K562 (cell line): ENCODE measurements around the gene ITGA6. TPM values are rescaled to one million over a fixed set of nuclear protein-coding genes. Genes with fewer than 3 reads are reported as not detected.

Experiments
- FOS ChIP-seq: IDR thresholded peaks from 3 replicates; pipeline ENCODE4 v1.6.1; 2011; ENCODE audit not compliant: insufficient read length; ENCODE audit errors: extremely low read depth
- JUNB ChIP-seq: fragments of 450-650 bp; formaldehyde crosslinking; conservative IDR thresholded peaks from 2 replicates; pipeline ENCODE4 v1.4.0; 2020; ENCODE audit warnings: mild to moderate bottlenecking
- KLF16 ChIP-seq: IDR thresholded peaks from 2 replicates; pipeline ENCODE4 v1.6.1; 2016; ENCODE audit warnings: antibody characterized with exemption
- LCOR ChIP-seq: sonication (generic); formaldehyde crosslinking; IDR thresholded peaks from 2 replicates; pipeline ENCODE4 v1.8.0; 2022; ENCODE audit warnings: mild to moderate bottlenecking, missing genetic modification reagents
- MEF2D ChIP-seq: conservative IDR thresholded peaks from 2 replicates; pipeline ENCODE4 v1.6.1; 2016; ENCODE audit warnings: low read depth, missing genetic modification characterization, missing compliant biosample characterization
- NEUROD1 ChIP-seq: fragments of 150-350 bp; IDR thresholded peaks from 2 replicates; pipeline ENCODE4 v1.6.1; 2014; ENCODE audit warnings: borderline replicate concordance, low read length, low read depth; ENCODE audit not compliant: partially characterized antibody
- SMARCE1 ChIP-seq: fragments of 450-650 bp; IDR thresholded peaks from 2 replicates; pipeline ENCODE4 v1.7.1; 2016; ENCODE audit warnings: mild to moderate bottlenecking
- TAF9B ChIP-seq: fragments of 450-650 bp; IDR thresholded peaks from 2 replicates; pipeline ENCODE4 v1.6.1; 2018; ENCODE audit warnings: mild to moderate bottlenecking; ENCODE audit not compliant: partially characterized antibody
- TARDBP ChIP-seq: fragments of 450-650 bp; IDR thresholded peaks from 2 replicates; pipeline ENCODE4 v1.6.1; 2016
- TBL1XR1 ChIP-seq, 2 experiments: IDR thresholded peaks; 2 replicates each; pipeline ENCODE4 v1.6.1; 2012; ENCODE audit warnings: improper control_type of control experiment in 2 of 2, low read length in 2 of 2, mild to moderate bottlenecking in 1 of 2
- ZNF143 ChIP-seq: sonication (generic); formaldehyde crosslinking; IDR thresholded peaks from 2 replicates; pipeline ENCODE4 v1.9.0; 2022; ENCODE audit warnings: mild to moderate bottlenecking, missing genetic modification reagents
- ZNF431 ChIP-seq: sonication (generic); formaldehyde crosslinking; IDR thresholded peaks from 2 replicates; pipeline ENCODE4 v1.8.0; 2022; ENCODE audit warnings: mild to moderate bottlenecking, missing genetic modification reagents
- ZNF436 ChIP-seq: fragments of 250-450, 450-650 bp; sonication (Bioruptor Pico); formaldehyde crosslinking; IDR thresholded peaks from 2 replicates; pipeline ENCODE4 v1.7.0; 2020; ENCODE audit warnings: mild to moderate bottlenecking
- ZNF561 ChIP-seq: fragments of 450-650 bp; formaldehyde crosslinking; conservative IDR thresholded peaks from 2 replicates; pipeline ENCODE4 v1.4.0; 2020; ENCODE audit warnings: mild to moderate bottlenecking, moderate library complexity
- ZNF584 ChIP-seq: fragments of 200-800 bp; sonication (Bioruptor generic); IDR thresholded peaks from 2 replicates; pipeline ENCODE4 v1.6.1; 2016; ENCODE audit warnings: low read depth, mild to moderate bottlenecking, missing genetic modification characterization, missing compliant biosample characterization
- ZNF766 ChIP-seq: fragments of 200-800 bp; sonication (Bioruptor generic); conservative IDR thresholded peaks from 2 replicates; pipeline ENCODE4 v1.6.1; 2016; ENCODE audit warnings: missing genetic modification characterization, missing compliant biosample characterization
- ZNF780A ChIP-seq: fragments of 250-450 bp; sonication (Bioruptor Pico); IDR thresholded peaks from 2 replicates; pipeline ENCODE4 v1.5.0; 2021; ENCODE audit warnings: mild to moderate bottlenecking
- polyA plus RNA-seq, 8 experiments: library from polyadenylated mRNA; depleted of rRNA in 4 of 8; stranded (reverse) in 5 of 8; unstranded in 3 of 8; fragments of >200 nt; fragmentation: Nextera tagmentation in 2 of 8; fragmentation: Illumina TruSeq in 1 of 8; extraction: Ambion mirVana in 2 of 8; extraction: Trizol in 1 of 8; gene quantifications; 2 replicates each; pipeline versions ENCODE4 v1.2.1 to v1.2.3, GENCODE V29; 2011 to 2014; ENCODE audit warnings: inconsistent platforms in 1 of 8, missing spikeins in 1 of 8
- total RNA-seq, 7 experiments: library from RNA; depleted of rRNA in 6 of 7; stranded (reverse); fragments of >200 nt in 6 of 7; fragmentation: Illumina TruSeq in 2 of 7; extraction: Trizol in 2 of 7; gene quantifications; 2 replicates each; pipeline versions ENCODE4 v1.2.1 to v1.2.3, GENCODE V29; 2011 to 2021; ENCODE audit warnings: low replicate concordance in 1 of 7
- TF ChIP-seq, protein P1 (sequence below): fragments of 200-800 bp; sonication (Bioruptor generic); IDR thresholded peaks from 2 replicates; pipeline ENCODE4 v1.6.1; 2016; ENCODE audit warnings: missing genetic modification characterization, missing compliant biosample characterization
- TF ChIP-seq, protein P2 (sequence below): fragments of 450-650 bp; formaldehyde crosslinking; IDR thresholded peaks from 2 replicates; pipeline ENCODE4 v1.4.0; 2020; ENCODE audit warnings: mild to moderate bottlenecking
- TF ChIP-seq, protein P3 (sequence below), 2 experiments: IDR thresholded peaks; 2 replicates each; pipeline ENCODE4 v1.6.1; 2012; ENCODE audit warnings: improper control_type of control experiment in 2 of 2, low read depth in 2 of 2, low read length in 2 of 2, borderline replicate concordance in 1 of 2

The ITGA6 gene
- total and polyA plus RNA-seq, 9 of the 15 experiments (the other 6 are each of a cell fraction or from before 2014, with no cell fraction given): 0.01 to 0.29 (median 0.05) TPM; not detected in 5

DNA sequence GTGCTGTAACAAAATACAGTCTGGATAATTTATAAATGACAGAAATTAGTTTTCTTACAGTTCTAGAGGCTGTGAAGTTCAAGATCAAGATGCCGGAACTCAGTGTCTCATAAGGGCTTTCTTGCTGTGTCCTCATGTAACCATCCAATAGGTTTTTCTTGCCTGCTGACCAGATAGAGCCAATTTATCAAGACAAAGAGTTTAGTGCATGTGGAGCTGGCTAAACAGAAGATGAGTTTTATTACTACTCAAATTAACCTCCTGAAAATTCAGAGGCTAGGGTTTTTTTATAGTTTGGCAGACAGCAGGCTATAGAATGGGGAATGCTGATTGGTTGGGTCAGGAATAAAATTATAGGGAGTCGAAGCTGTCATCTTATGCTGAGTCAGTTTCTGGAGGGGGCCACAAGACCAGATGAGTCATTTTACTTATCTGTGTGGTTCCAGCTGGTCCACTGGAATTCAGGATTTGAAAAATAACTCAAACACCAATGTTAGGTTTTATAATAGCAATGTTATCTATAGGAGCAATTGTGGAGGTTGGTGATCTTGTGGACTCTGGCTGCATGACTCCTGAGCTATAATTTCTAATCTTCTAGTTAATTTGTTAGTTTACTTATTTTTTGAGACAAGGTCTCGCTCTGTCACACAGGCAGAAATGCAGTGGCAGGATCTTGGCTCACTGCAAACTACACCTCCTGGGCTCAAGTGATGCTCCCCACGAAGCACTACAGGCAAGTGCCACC lies 125.3 kb downstream of the ITGA6 start (continued):
- TF ChIP-seq, protein P1, sequence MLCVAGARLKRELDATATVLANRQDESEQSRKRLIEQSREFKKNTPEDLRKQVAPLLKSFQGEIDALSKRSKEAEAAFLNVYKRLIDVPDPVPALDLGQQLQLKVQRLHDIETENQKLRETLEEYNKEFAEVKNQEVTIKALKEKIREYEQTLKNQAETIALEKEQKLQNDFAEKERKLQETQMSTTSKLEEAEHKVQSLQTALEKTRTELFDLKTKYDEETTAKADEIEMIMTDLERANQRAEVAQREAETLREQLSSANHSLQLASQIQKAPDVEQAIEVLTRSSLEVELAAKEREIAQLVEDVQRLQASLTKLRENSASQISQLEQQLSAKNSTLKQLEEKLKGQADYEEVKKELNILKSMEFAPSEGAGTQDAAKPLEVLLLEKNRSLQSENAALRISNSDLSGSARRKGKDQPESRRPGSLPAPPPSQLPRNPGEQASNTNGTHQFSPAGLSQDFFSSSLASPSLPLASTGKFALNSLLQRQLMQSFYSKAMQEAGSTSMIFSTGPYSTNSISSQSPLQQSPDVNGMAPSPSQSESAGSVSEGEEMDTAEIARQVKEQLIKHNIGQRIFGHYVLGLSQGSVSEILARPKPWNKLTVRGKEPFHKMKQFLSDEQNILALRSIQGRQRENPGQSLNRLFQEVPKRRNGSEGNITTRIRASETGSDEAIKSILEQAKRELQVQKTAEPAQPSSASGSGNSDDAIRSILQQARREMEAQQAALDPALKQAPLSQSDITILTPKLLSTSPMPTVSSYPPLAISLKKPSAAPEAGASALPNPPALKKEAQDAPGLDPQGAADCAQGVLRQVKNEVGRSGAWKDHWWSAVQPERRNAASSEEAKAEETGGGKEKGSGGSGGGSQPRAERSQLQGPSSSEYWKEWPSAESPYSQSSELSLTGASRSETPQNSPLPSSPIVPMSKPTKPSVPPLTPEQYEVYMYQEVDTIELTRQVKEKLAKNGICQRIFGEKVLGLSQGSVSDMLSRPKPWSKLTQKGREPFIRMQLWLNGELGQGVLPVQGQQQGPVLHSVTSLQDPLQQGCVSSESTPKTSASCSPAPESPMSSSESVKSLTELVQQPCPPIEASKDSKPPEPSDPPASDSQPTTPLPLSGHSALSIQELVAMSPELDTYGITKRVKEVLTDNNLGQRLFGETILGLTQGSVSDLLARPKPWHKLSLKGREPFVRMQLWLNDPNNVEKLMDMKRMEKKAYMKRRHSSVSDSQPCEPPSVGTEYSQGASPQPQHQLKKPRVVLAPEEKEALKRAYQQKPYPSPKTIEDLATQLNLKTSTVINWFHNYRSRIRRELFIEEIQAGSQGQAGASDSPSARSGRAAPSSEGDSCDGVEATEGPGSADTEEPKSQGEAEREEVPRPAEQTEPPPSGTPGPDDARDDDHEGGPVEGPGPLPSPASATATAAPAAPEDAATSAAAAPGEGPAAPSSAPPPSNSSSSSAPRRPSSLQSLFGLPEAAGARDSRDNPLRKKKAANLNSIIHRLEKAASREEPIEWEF (CRISPR knock-in tag): peak; percentile 76; the same call in 1 of the 2 replicates
- TF ChIP-seq ZNF780A (CRISPR knock-in tag): no peak
- TF ChIP-seq LCOR (CRISPR knock-in tag): peak; percentile 78
- peak; percentile 5; the same call in 1 of the 2 replicates for TF ChIP-seq ZNF766 (CRISPR knock-in tag)
- TF ChIP-seq, protein P2, sequence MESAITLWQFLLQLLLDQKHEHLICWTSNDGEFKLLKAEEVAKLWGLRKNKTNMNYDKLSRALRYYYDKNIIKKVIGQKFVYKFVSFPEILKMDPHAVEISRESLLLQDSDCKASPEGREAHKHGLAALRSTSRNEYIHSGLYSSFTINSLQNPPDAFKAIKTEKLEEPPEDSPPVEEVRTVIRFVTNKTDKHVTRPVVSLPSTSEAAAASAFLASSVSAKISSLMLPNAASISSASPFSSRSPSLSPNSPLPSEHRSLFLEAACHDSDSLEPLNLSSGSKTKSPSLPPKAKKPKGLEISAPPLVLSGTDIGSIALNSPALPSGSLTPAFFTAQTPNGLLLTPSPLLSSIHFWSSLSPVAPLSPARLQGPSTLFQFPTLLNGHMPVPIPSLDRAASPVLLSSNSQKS (CRISPR knock-in tag): peak; percentile 62; the same call in 1 of the 2 replicates
- no peak; the same call in 1 of the 2 replicates for TF ChIP-seq ZNF561 (CRISPR knock-in tag)
- TF ChIP-seq ZNF436 (CRISPR knock-in tag): no peak
- peak; percentile 100 for TF ChIP-seq SMARCE1
- TF ChIP-seq TARDBP: 0 out of 2 replicates have a peak, but pooled peaks have one; percentile 32
- TF ChIP-seq TBL1XR1 (IDR thresholded peaks at IDR 0.05; ENCODE audit: low read length in 2 of 2): peak in 1 of 2 experiments; percentile 91; a peak in 2 of 4 replicates
- TF ChIP-seq FOS: peak; percentile 84
- peak; percentile 91 for TF ChIP-seq KLF16
- no peak for TF ChIP-seq ZNF143 (CRISPR knock-in tag)
- 0 out of 2 replicates have a peak, but pooled peaks have one; percentile 59 for TF ChIP-seq ZNF584 (CRISPR knock-in tag)
- peak; percentile 87 for TF ChIP-seq JUNB (CRISPR knock-in tag)
- TF ChIP-seq TAF9B: peak; percentile 98
- peak; percentile 72; the same call in 1 of the 2 replicates for TF ChIP-seq MEF2D (tag)
- TF ChIP-seq, protein P3, sequence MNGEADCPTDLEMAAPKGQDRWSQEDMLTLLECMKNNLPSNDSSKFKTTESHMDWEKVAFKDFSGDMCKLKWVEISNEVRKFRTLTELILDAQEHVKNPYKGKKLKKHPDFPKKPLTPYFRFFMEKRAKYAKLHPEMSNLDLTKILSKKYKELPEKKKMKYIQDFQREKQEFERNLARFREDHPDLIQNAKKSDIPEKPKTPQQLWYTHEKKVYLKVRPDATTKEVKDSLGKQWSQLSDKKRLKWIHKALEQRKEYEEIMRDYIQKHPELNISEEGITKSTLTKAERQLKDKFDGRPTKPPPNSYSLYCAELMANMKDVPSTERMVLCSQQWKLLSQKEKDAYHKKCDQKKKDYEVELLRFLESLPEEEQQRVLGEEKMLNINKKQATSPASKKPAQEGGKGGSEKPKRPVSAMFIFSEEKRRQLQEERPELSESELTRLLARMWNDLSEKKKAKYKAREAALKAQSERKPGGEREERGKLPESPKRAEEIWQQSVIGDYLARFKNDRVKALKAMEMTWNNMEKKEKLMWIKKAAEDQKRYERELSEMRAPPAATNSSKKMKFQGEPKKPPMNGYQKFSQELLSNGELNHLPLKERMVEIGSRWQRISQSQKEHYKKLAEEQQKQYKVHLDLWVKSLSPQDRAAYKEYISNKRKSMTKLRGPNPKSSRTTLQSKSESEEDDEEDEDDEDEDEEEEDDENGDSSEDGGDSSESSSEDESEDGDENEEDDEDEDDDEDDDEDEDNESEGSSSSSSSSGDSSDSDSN (IDR thresholded peaks at IDR 0.05; ENCODE audit: borderline replicate concordance in 1 of 2, low read depth in 2 of 2, low read length in 2 of 2): no peak
- peak; percentile 91 for TF ChIP-seq NEUROD1
- TF ChIP-seq ZNF431 (CRISPR knock-in tag): 0 out of 2 replicates have a peak, but pooled peaks have one; percentile 14
